HepG2 (cell line): ENCODE measurements around the gene SLC4A2. TPM values are rescaled to one million over a fixed set of nuclear protein-coding genes. Genes with fewer than 3 reads are reported as not detected.

ENCODE experiments used
- DNMT3B ChIP-seq: conservative IDR thresholded peaks from 2 replicates; pipeline ENCODE4 v1.6.1; 2016; ENCODE audit warnings: missing biosample characterization, control low read depth
- ERF ChIP-seq: IDR thresholded peaks from 2 replicates; pipeline ENCODE4 v1.6.1; 2018; ENCODE audit warnings: missing biosample characterization, missing genetic modification reagents
- ESRRA ChIP-seq: sonication (generic); formaldehyde crosslinking; IDR thresholded peaks from 2 replicates; pipeline ENCODE4 v1.5.1; 2020; ENCODE audit warnings: mild to moderate bottlenecking, low read depth, missing genetic modification reagents
- HNF4A ChIP-seq: sonication (generic); formaldehyde crosslinking; IDR thresholded peaks from 2 replicates; pipeline ENCODE4 v1.4.0; 2020; ENCODE audit warnings: missing genetic modification reagents
- KMT2A ChIP-seq: sonication (generic); formaldehyde crosslinking; IDR thresholded peaks from 2 replicates; pipeline ENCODE4 v1.4.0; 2020; ENCODE audit warnings: missing genetic modification reagents
- MAF1 ChIP-seq: sonication (generic); formaldehyde crosslinking; IDR thresholded peaks from 2 replicates; pipeline ENCODE4 v1.5.0; 2020; ENCODE audit warnings: missing genetic modification reagents, borderline replicate concordance
- NONO ChIP-seq, 2 experiments: fragments of 450-650 bp in 1 of 2; sonication (generic) in 1 of 2; formaldehyde crosslinking in 1 of 2; IDR thresholded peaks in 1 of 2; conservative IDR thresholded peaks in 1 of 2; 2 replicates each; pipeline versions ENCODE4 v1.6.1 to v1.8.0; 2017 to 2022; ENCODE audit warnings: mild to moderate bottlenecking in 1 of 2, missing genetic modification reagents in 1 of 2, moderate library complexity in 1 of 2
- NRL ChIP-seq: sonication (generic); formaldehyde crosslinking; IDR thresholded peaks from 2 replicates; pipeline ENCODE4 v1.5.0; 2020; ENCODE audit warnings: missing genetic modification reagents, mild to moderate bottlenecking, moderate library complexity, borderline replicate concordance
- PHF20 ChIP-seq: sonication (generic); formaldehyde crosslinking; IDR thresholded peaks from 2 replicates; pipeline ENCODE4 v1.5.0; 2020; ENCODE audit warnings: mild to moderate bottlenecking, missing genetic modification reagents
- RAD51 ChIP-seq: fragments of 450-650 bp; IDR thresholded peaks from 2 replicates; pipeline ENCODE4 v1.6.1; 2016; ENCODE audit warnings: borderline replicate concordance
- UBTF ChIP-seq: sonication (generic); formaldehyde crosslinking; IDR thresholded peaks from 2 replicates; pipeline ENCODE4 v1.4.0; 2020; ENCODE audit warnings: mild to moderate bottlenecking, missing genetic modification reagents
- ZBTB33 ChIP-seq: sonication (generic); formaldehyde crosslinking; IDR thresholded peaks from 2 replicates; pipeline ENCODE4 v1.4.0; 2020; ENCODE audit warnings: missing genetic modification reagents
- ZFP36L2 ChIP-seq: sonication (generic); formaldehyde crosslinking; IDR thresholded peaks from 2 replicates; pipeline ENCODE4 v1.4.0; 2020; ENCODE audit warnings: missing genetic modification reagents
- ZNF20 ChIP-seq: sonication (generic); formaldehyde crosslinking; IDR thresholded peaks from 2 replicates; pipeline ENCODE4 v1.4.0; 2020; ENCODE audit warnings: mild to moderate bottlenecking, moderate library complexity, missing genetic modification reagents
- ZNF224 ChIP-seq: sonication (generic); formaldehyde crosslinking; IDR thresholded peaks from 2 replicates; pipeline ENCODE4 v1.5.0; 2020; ENCODE audit warnings: mild to moderate bottlenecking, missing genetic modification reagents
- ZNF317 ChIP-seq: sonication (generic); formaldehyde crosslinking; IDR thresholded peaks from 2 replicates; pipeline ENCODE4 v1.5.0; 2020; ENCODE audit warnings: mild to moderate bottlenecking, missing genetic modification reagents
- ZNF547 ChIP-seq: sonication (generic); formaldehyde crosslinking; IDR thresholded peaks from 2 replicates; pipeline ENCODE4 v1.5.1; 2020; ENCODE audit warnings: mild to moderate bottlenecking, missing genetic modification reagents
- ZNF629 ChIP-seq: sonication (generic); formaldehyde crosslinking; conservative IDR thresholded peaks from 2 replicates; pipeline ENCODE4 v1.5.0; 2020; ENCODE audit warnings: missing genetic modification reagents
- ZNF709 ChIP-seq: sonication (generic); formaldehyde crosslinking; IDR thresholded peaks from 2 replicates; pipeline ENCODE4 v1.5.0; 2020; ENCODE audit warnings: mild to moderate bottlenecking, missing genetic modification reagents
- ZNF782 ChIP-seq: sonication (generic); formaldehyde crosslinking; IDR thresholded peaks from 2 replicates; pipeline ENCODE4 v1.4.0; 2020; ENCODE audit warnings: missing genetic modification reagents, mild to moderate bottlenecking, borderline replicate concordance
- polyA plus RNA-seq, 8 experiments: library from polyadenylated mRNA; depleted of rRNA in 3 of 8; stranded (reverse) in 7 of 8; unstranded in 1 of 8; fragments of >200 nt; fragmentation: Illumina TruSeq in 4 of 8; extraction: Trizol in 4 of 8; gene quantifications; 2 replicates each; pipeline versions ENCODE4 v1.2.1 to v1.2.3, GENCODE V29; 2011 to 2016; ENCODE audit warnings: low read depth in 4 of 8, missing spikeins in 1 of 8, mixed read lengths in 1 of 8; ENCODE audit not compliant: insufficient read depth in 1 of 8
- total RNA-seq, 5 experiments: library from RNA; depleted of rRNA; stranded (reverse); fragments of >200 nt; fragmentation: Illumina TruSeq; extraction: Trizol; gene quantifications; 2 replicates each; pipeline ENCODE4 v1.2.3, GENCODE V29; 2016; ENCODE audit warnings: low read depth in 1 of 5
- TF ChIP-seq, protein P1 (sequence below): sonication (generic); formaldehyde crosslinking; IDR thresholded peaks from 2 replicates; pipeline ENCODE4 v1.4.0; 2020; ENCODE audit warnings: missing genetic modification reagents, mild to moderate bottlenecking, borderline replicate concordance
- TF ChIP-seq, protein P2 (sequence below): IDR thresholded peaks from 2 replicates; pipeline ENCODE4 v1.6.1; 2016

Gene SLC4A2
- total and polyA plus RNA-seq, 2 of the 13 experiments (the other 11 are each of a cell fraction or from before 2014, with no cell fraction given) = 51.9 to 73.4 TPM

DNA sequence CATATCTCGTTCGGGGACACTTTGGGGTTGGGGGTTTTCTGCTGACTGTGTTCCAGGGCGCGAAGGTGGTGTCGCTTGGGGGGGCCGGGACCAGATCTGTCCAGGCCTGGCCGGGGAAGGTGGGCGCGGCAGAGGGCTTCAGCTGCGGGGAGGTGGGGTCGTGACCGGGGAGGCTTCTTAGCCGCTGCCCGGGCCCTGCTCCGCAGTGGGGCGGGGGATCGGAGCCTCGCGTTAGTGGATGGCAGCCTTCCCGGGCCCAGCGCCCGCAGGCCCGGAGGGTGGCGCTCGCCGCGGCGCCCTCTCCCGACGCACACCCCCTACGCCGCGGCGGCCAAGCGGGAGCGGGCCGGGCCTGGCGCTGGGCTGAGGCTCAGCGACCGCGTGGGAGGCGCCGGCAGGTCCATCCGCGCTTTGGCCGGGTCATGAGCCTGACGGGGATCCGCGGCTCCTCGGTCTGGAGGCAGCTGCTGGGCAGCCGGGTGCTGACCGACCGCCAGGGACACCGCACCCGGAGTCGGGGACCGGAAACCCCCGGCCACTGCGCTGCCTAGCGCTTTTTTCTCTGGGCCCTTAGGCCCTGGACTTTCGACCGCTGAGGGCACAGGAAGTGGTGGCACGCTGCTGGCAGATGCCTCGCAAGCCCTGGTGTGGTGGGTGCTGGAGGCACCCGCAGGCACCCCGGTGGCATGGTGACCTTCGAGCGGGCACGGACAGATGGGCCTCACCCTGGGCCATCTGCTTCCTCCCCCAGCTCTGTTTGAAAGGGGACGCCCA, 28.0 kb downstream of the SLC4A2 start (continued):
- TF ChIP-seq ZBTB33 = 0 out of 2 replicates have a peak, but pooled peaks have one; percentile 10
- TF ChIP-seq DNMT3B (CRISPR knock-in tag) = peak; percentile 52; the same call in 1 of the 2 replicates
- TF ChIP-seq ZNF317 (CRISPR knock-in tag) = 0 out of 2 replicates have a peak, but pooled peaks have one; percentile 5
- TF ChIP-seq RAD51 = no peak
- TF ChIP-seq MAF1 = 0 out of 2 replicates have a peak, but pooled peaks have one; percentile 55
- peak; percentile 19; the same call in 1 of the 2 replicates for TF ChIP-seq PHF20
- TF ChIP-seq ZNF782 = 0 out of 2 replicates have a peak, but pooled peaks have one; percentile 23
- no peak for TF ChIP-seq ZNF20 (CRISPR knock-in tag)
- TF ChIP-seq NONO (IDR thresholded peaks at IDR 0.05) = no peak
- 0 out of 2 replicates have a peak, but pooled peaks have one; percentile 22 for TF ChIP-seq NONO (CRISPR knock-in tag; conservative IDR thresholded peaks at IDR 0.05)
- TF ChIP-seq, protein P1, sequence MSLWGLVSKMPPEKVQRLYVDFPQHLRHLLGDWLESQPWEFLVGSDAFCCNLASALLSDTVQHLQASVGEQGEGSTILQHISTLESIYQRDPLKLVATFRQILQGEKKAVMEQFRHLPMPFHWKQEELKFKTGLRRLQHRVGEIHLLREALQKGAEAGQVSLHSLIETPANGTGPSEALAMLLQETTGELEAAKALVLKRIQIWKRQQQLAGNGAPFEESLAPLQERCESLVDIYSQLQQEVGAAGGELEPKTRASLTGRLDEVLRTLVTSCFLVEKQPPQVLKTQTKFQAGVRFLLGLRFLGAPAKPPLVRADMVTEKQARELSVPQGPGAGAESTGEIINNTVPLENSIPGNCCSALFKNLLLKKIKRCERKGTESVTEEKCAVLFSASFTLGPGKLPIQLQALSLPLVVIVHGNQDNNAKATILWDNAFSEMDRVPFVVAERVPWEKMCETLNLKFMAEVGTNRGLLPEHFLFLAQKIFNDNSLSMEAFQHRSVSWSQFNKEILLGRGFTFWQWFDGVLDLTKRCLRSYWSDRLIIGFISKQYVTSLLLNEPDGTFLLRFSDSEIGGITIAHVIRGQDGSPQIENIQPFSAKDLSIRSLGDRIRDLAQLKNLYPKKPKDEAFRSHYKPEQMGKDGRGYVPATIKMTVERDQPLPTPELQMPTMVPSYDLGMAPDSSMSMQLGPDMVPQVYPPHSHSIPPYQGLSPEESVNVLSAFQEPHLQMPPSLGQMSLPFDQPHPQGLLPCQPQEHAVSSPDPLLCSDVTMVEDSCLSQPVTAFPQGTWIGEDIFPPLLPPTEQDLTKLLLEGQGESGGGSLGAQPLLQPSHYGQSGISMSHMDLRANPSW (CRISPR knock-in tag) = no peak
- TF ChIP-seq, protein P2, sequence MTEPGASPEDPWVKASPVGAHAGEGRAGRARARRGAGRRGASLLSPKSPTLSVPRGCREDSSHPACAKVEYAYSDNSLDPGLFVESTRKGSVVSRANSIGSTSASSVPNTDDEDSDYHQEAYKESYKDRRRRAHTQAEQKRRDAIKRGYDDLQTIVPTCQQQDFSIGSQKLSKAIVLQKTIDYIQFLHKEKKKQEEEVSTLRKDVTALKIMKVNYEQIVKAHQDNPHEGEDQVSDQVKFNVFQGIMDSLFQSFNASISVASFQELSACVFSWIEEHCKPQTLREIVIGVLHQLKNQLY = peak; percentile 48; the same call in 1 of the 2 replicates
- peak; percentile 55; the same call in 1 of the 2 replicates for TF ChIP-seq HNF4A (CRISPR knock-in tag)
- 0 out of 2 replicates have a peak, but pooled peaks have one; percentile 8 for TF ChIP-seq ZNF629 (CRISPR knock-in tag)
- peak; percentile 67 for TF ChIP-seq ESRRA
- TF ChIP-seq NRL (CRISPR knock-in tag) = no peak
- peak; percentile 92; the same call in 1 of the 2 replicates for TF ChIP-seq UBTF (CRISPR knock-in tag)
- TF ChIP-seq ZNF547 (CRISPR knock-in tag) = peak; percentile 15; the same call in 1 of the 2 replicates
- peak; percentile 91 for TF ChIP-seq ZNF709 (CRISPR knock-in tag)
- 0 out of 2 replicates have a peak, but pooled peaks have one; percentile 20 for TF ChIP-seq KMT2A (CRISPR knock-in tag)
- TF ChIP-seq ZNF224 (CRISPR knock-in tag) = no peak
- peak; percentile 26; the same call in 1 of the 2 replicates for TF ChIP-seq ERF
- TF ChIP-seq ZFP36L2 (CRISPR knock-in tag) = peak; percentile 47; the same call in 1 of the 2 replicates
